Transverse colon (tissue), 4 donors: Measurements from ENCODE around the gene DALRD3. TPM values are rescaled to one million over a fixed set of nuclear protein-coding genes. Genes with fewer than 3 reads are reported as not detected.

ENCODE experiments used
- DNase-seq: peaks from one replicate; pipeline ENCODE4 v3.0.0-alpha.2; 2019
- H3K27ac ChIP-seq, 4 donors: fragments of 200-600 bp; sonication (generic); 2 replicates each; pipeline ENCODE4 v1.5.1; 2016 to 2018; ENCODE audit warnings: inconsistent platforms in 4 of 4
- H3K27me3 ChIP-seq: fragments of 200-600 bp; sonication (generic); 2 replicates; pipeline ENCODE4 v1.5.1; 2017; ENCODE audit warnings: inconsistent platforms
- H3K36me3 ChIP-seq, 4 donors: fragments of 200-600 bp; sonication (generic); 2 replicates each; pipeline ENCODE4 v1.5.1; 2017 to 2019; ENCODE audit warnings: inconsistent platforms in 4 of 4
- H3K4me1 ChIP-seq, 4 donors: fragments of 200-600 bp; sonication (generic); 2 replicates each; pipeline ENCODE4 v1.5.1; 2017 to 2020; ENCODE audit warnings: inconsistent platforms in 4 of 4
- H3K4me3 ChIP-seq, 4 donors: fragments of 200-600 bp; sonication (generic); 1 replicate in 1 of 4; 2 replicates in 3 of 4; pipeline versions ENCODE4 v1.5.1 to v1.6.1; 2017 to 2019; ENCODE audit warnings: inconsistent platforms in 4 of 4
- H3K9me3 ChIP-seq, 2 donors: fragments of 200-600 bp; sonication (generic); 2 replicates each; pipeline ENCODE4 v1.5.1; 2017 to 2019; ENCODE audit warnings: inconsistent platforms in 2 of 2
- EP300 ChIP-seq: sonication (generic); formaldehyde crosslinking; IDR thresholded peaks from one replicate; pipeline ENCODE4 v1.6.1; 2017; ENCODE audit warnings: antibody characterized with exemption, low read depth
- POLR2A ChIP-seq: fragments of 450-650 bp; IDR thresholded peaks from one replicate; pipeline ENCODE4 v1.6.1; 2016; ENCODE audit warnings: antibody characterized with exemption, mild to moderate bottlenecking, moderate library complexity
- POLR2AphosphoS5 ChIP-seq, 3 donors: sonication (generic); formaldehyde crosslinking; IDR thresholded peaks; one replicate each; pipeline ENCODE4 v1.6.1; 2016; ENCODE audit warnings: antibody characterized with exemption in 3 of 3
- WGBS, 2 donors: methylation state at CpG; one replicate each; pipeline ENCODE4 v1.1.5; 2018; ENCODE audit warnings: low coverage in 1 of 2; 5-methylcytosine and 5-hydroxymethylcytosine counted together
- in situ Hi-C, 4 donors: fragments of 200-750 bp; cut with MboI; loops; one replicate each; pipeline versions ENCODE4 v1.15.0 to v1.15.1; 2017; ENCODE audit warnings: low sequenced_read_pairs in 3 of 4, low pct_ligation_motif_present in 1 of 4, low pct_unique_long_range_greater_than_20kb in 1 of 4
- intact Hi-C: fragments of 100-400 bp; cut with DNase I; formaldehyde crosslinking; loops from one replicate; pipeline ENCODE4 v1.15.1; 2023; ENCODE audit warnings: low total_unique reads
- total RNA-seq, 4 donors: library from RNA; depleted of rRNA; stranded (reverse); fragments of >200 nt; gene quantifications; one replicate each; pipeline ENCODE4 v1.1.0, GENCODE V29; 2016
- TF ChIP-seq, protein P1 (sequence below), 5 experiments: fragments of 200-600 bp in 3 of 5; fragments of 450-650 bp in 2 of 5; sonication (generic) in 3 of 5; IDR thresholded peaks; 1 replicate in 2 of 5; 2 replicates in 3 of 5; pipeline ENCODE4 v1.5.1; 2016 to 2017; ENCODE audit warnings: antibody characterized with exemption in 5 of 5, inconsistent platforms in 3 of 5, mild to moderate bottlenecking in 2 of 5, moderate library complexity in 1 of 5

Gene DALRD3, protein sequence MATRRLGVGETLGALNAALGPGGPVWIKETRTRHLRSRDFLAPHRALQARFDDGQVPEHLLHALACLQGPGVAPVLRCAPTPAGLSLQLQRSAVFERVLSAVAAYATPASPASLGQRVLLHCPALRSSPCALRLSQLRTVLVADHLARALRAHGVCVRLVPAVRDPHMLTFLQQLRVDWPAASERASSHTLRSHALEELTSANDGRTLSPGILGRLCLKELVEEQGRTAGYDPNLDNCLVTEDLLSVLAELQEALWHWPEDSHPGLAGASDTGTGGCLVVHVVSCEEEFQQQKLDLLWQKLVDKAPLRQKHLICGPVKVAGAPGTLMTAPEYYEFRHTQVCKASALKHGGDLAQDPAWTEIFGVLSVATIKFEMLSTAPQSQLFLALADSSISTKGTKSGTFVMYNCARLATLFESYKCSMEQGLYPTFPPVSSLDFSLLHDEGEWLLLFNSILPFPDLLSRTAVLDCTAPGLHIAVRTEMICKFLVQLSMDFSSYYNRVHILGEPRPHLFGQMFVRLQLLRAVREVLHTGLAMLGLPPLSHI
- total RNA-seq: 100 to 1,000 TPM in 1 of 4 donors, 10 to 100 TPM in 3; 30.4 to 136 (median 42.0) TPM

GRCh38 chr3:49017971-49018706 is at the start of gene DALRD3:
DALRD3 (minus strand) TSS chr3:49018580; CDS start chr3:49018564, 16 bp downstream.
- H3K27me3 ChIP-seq: no peaks in the 10 kb centered on the region
- H3K36me3 ChIP-seq: peaks cover 0 to 12% (median 5%) of the 10 kb centered on the region in 4 donors
- in situ Hi-C loops: no loop called here
- TF ChIP-seq, protein P1, sequence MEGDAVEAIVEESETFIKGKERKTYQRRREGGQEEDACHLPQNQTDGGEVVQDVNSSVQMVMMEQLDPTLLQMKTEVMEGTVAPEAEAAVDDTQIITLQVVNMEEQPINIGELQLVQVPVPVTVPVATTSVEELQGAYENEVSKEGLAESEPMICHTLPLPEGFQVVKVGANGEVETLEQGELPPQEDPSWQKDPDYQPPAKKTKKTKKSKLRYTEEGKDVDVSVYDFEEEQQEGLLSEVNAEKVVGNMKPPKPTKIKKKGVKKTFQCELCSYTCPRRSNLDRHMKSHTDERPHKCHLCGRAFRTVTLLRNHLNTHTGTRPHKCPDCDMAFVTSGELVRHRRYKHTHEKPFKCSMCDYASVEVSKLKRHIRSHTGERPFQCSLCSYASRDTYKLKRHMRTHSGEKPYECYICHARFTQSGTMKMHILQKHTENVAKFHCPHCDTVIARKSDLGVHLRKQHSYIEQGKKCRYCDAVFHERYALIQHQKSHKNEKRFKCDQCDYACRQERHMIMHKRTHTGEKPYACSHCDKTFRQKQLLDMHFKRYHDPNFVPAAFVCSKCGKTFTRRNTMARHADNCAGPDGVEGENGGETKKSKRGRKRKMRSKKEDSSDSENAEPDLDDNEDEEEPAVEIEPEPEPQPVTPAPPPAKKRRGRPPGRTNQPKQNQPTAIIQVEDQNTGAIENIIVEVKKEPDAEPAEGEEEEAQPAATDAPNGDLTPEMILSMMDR (IDR thresholded peaks at IDR 0.05): no peak
- TF ChIP-seq EP300 (no peak), POLR2A (peak; percentile 73), POLR2AphosphoS5 (IDR thresholded peaks at IDR 0.05) (peak; percentile 46 to 77 (median 77))
- H3K27ac ChIP-seq: peak within 1 kb of the TSS; percentile 99 to 100 (median 100)
- no peaks in the 10 kb centered on the region for H3K9me3 ChIP-seq
- peak; percentile 73 for DNase-seq
- intact Hi-C loops: loop anchor here (2.0 kb wide), 1 partner anchor 77 kb away; the partner anchor contains the start of gene QRICH1
- peaks cover 17 to 45% (median 33%) of the 10 kb centered on the region in 4 donors for H3K4me1 ChIP-seq
- WGBS, 2 donors: 1% methylated on average over 52 of the region's 85 CpGs; no CpG with 5 or more reads in 1 of the 2 donors
- H3K4me3 ChIP-seq: peak within 1 kb of the TSS; percentile 54 to 93 (median 82)

DNA sequence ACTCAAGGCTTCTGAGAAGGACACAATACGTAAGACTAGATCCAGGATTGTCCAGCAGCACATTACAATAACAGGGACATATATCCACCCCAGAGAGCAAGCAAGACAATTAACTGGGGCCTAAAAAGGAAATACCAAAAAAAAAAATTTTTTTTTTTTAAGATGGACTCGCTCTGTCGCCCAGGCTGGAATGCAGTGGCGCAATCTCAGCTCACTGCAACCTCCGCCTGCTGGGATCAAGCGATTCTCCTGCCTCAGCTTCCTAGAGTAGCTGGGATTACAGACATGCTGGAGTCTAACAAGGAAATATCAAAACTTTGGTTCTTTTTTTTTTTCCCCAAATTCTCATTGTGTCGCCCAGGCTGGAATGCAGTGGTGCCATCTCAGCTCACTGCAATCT is 39.6 kb upstream of the DALRD3 start:
- intact Hi-C loops: no loop called here
- Histone ChIP-seq H3K9me3 (no peaks in the 10 kb centered on the region), H3K4me1 (peaks cover 0 to 6% (median 0%) of the 10 kb centered on the region in 4 donors), H3K36me3 (peaks cover 0 to 50% (median 15%) of the 10 kb centered on the region in 4 donors), H3K27me3 (no peaks in the 10 kb centered on the region), H3K4me3 (no peak overlapping the region), H3K27ac (no peak overlapping the region)
- 87 to 93% methylated on average over 7 of the region's 7 CpGs for WGBS, 2 donors
- DNase-seq: no peak
- in situ Hi-C loops: no loop called here
- TF ChIP-seq, protein P1 (IDR thresholded peaks at IDR 0.05): no peak
- TF ChIP-seq POLR2A: no peak
- TF ChIP-seq EP300: no peak
- no peak for TF ChIP-seq POLR2AphosphoS5 (IDR thresholded peaks at IDR 0.05)

DNA sequence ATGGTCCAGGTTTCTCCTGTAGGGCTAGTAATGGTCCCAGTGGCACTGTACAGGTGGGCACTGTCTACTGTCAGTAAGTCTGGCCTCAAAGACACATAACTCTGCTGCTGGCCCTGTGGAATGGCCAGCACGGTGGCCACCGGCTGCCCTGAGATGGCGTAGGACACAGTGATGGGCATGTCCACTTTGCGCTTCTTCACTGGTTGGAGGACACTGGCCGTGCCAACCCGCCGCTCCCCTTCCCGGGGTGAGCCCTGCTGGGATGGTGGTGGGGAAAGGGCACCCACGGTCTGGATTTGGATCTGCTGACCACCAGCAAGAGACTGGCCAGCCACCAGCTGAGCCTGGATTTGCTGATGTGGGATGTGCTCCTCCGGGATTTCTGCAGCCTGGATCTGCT is 38.9 kb upstream of the DALRD3 start:
- no peak for DNase-seq
- Histone ChIP-seq H3K9me3 (no peaks in the 10 kb centered on the region), H3K36me3 (peaks cover 0 to 50% (median 16%) of the 10 kb centered on the region in 4 donors), H3K4me3 (no peak overlapping the region), H3K4me1 (peaks cover 0 to 6% (median 0%) of the 10 kb centered on the region in 4 donors), H3K27ac (no peak overlapping the region), H3K27me3 (no peaks in the 10 kb centered on the region)
- in situ Hi-C loops: no loop called here
- intact Hi-C loops: no loop called here
- WGBS, 2 donors: 97% methylated on average over 10 of the region's 10 CpGs; no CpG with 5 or more reads in 1 of the 2 donors
- TF ChIP-seq EP300 (no peak), POLR2A (no peak), POLR2AphosphoS5 (IDR thresholded peaks at IDR 0.05) (no peak)
- TF ChIP-seq, protein P1 (IDR thresholded peaks at IDR 0.05): no peak
